HepG2 (cell line): ENCODE data around the gene ATP5F1E. TPM values are rescaled to one million over a fixed set of nuclear protein-coding genes. Genes with fewer than 3 reads are reported as not detected.

Source experiments
- ATF1 ChIP-seq: IDR thresholded peaks from 2 replicates; pipeline ENCODE4 v1.6.1; 2016; ENCODE audit warnings: mild to moderate bottlenecking, control low read depth
- BRD4 ChIP-seq: sonication (generic); formaldehyde crosslinking; IDR thresholded peaks from 2 replicates; pipeline ENCODE4 v1.4.0; 2020; ENCODE audit warnings: missing genetic modification reagents
- CCAR2 ChIP-seq: fragments of 200-400 bp; formaldehyde crosslinking; optimal IDR thresholded peaks from 2 replicates; pipeline ENCODE3; 2018; ENCODE audit warnings: low read depth, mild to moderate bottlenecking, low read length, moderate library complexity
- CEBPB ChIP-seq: IDR thresholded peaks from 2 replicates; pipeline ENCODE4 v1.6.1; 2011; ENCODE audit warnings: low read depth, low read length, improper control_type of control experiment, borderline replicate concordance
- FIP1L1 ChIP-seq: fragments of 200-400 bp; formaldehyde crosslinking; IDR thresholded peaks from 2 replicates; pipeline ENCODE4 v1.6.1; 2018; ENCODE audit warnings: low read depth, mild to moderate bottlenecking, low read length, moderate library complexity, borderline replicate concordance; ENCODE audit not compliant: insufficient read depth
- FOXP1 ChIP-seq, 2 experiments: fragments of 450-650 bp in 1 of 2; IDR thresholded peaks; 2 replicates each; pipeline ENCODE4 v1.6.1; 2017 to 2018; ENCODE audit warnings: antibody characterized with exemption in 1 of 2
- GABPB1 ChIP-seq: IDR thresholded peaks from 2 replicates; pipeline ENCODE4 v1.6.1; 2016; ENCODE audit warnings: mild to moderate bottlenecking, missing genetic modification reagents, moderate library complexity, missing compliant biosample characterization
- HOXA9 ChIP-seq: sonication (generic); formaldehyde crosslinking; IDR thresholded peaks from 2 replicates; pipeline ENCODE4 v1.8.1; 2022; ENCODE audit warnings: missing genetic modification reagents, mild to moderate bottlenecking, moderate library complexity, borderline replicate concordance
- IRX3 ChIP-seq: sonication (generic); formaldehyde crosslinking; IDR thresholded peaks from 2 replicates; pipeline ENCODE4 v1.8.1; 2023; ENCODE audit warnings: mild to moderate bottlenecking, low read depth, missing genetic modification reagents, borderline replicate concordance
- KDM6A ChIP-seq: IDR thresholded peaks from 2 replicates; pipeline ENCODE4 v1.6.1; 2016; ENCODE audit warnings: low read depth
- KLF11 ChIP-seq: IDR thresholded peaks from 2 replicates; pipeline ENCODE4 v1.6.1; 2016; ENCODE audit warnings: missing compliant biosample characterization
- MTA1 ChIP-seq: sonication (generic); formaldehyde crosslinking; IDR thresholded peaks from 2 replicates; pipeline ENCODE4 v1.4.0; 2020; ENCODE audit warnings: missing genetic modification reagents, mild to moderate bottlenecking, borderline replicate concordance
- NFKBIZ ChIP-seq: IDR thresholded peaks from 2 replicates; pipeline ENCODE4 v1.6.1; 2018; ENCODE audit warnings: missing genetic modification reagents, missing compliant biosample characterization
- NFRKB ChIP-seq: fragments of 450-650 bp; IDR thresholded peaks from 2 replicates; pipeline ENCODE4 v1.6.1; 2017
- NR2C2 ChIP-seq: sonication (generic); formaldehyde crosslinking; IDR thresholded peaks from 2 replicates; pipeline ENCODE4 v1.4.0; 2020; ENCODE audit warnings: missing genetic modification reagents, mild to moderate bottlenecking, moderate library complexity, borderline replicate concordance
- SAFB2 ChIP-seq: sonication (generic); formaldehyde crosslinking; IDR thresholded peaks from 2 replicates; pipeline ENCODE4 v1.5.1; 2020; ENCODE audit warnings: missing genetic modification reagents, low read depth, mild to moderate bottlenecking, borderline replicate concordance
- SRF ChIP-seq: IDR thresholded peaks from 2 replicates; pipeline ENCODE4 v1.6.1; 2011; ENCODE audit warnings: mild to moderate bottlenecking, low read depth, low read length, moderate library complexity
- STAT5B ChIP-seq: sonication (generic); formaldehyde crosslinking; IDR thresholded peaks from 2 replicates; pipeline ENCODE4 v1.4.0; 2020; ENCODE audit warnings: missing genetic modification reagents
- ZKSCAN5 ChIP-seq: sonication (generic); formaldehyde crosslinking; IDR thresholded peaks from 2 replicates; pipeline ENCODE4 v1.5.1; 2020; ENCODE audit warnings: mild to moderate bottlenecking, missing genetic modification reagents
- ZNF253 ChIP-seq: sonication (generic); formaldehyde crosslinking; IDR thresholded peaks from 2 replicates; pipeline ENCODE4 v1.8.0; 2022; ENCODE audit warnings: mild to moderate bottlenecking, missing genetic modification reagents, borderline replicate concordance
- ZNF282 ChIP-seq: fragments of 450-650 bp; IDR thresholded peaks from 2 replicates; pipeline ENCODE4 v1.6.1; 2018; ENCODE audit not compliant: partially characterized antibody
- ZNF530 ChIP-seq: sonication (generic); formaldehyde crosslinking; IDR thresholded peaks from 2 replicates; pipeline ENCODE4 v1.5.0; 2020; ENCODE audit warnings: low read depth, mild to moderate bottlenecking, missing genetic modification reagents
- ZNF652 ChIP-seq: IDR thresholded peaks from 2 replicates; pipeline ENCODE4 v1.6.1; 2016; ENCODE audit warnings: low read depth, borderline replicate concordance
- ZNF761 ChIP-seq: sonication (generic); formaldehyde crosslinking; conservative IDR thresholded peaks from 2 replicates; pipeline ENCODE4 v1.4.0; 2020; ENCODE audit warnings: mild to moderate bottlenecking, missing genetic modification reagents
- ZSCAN20 ChIP-seq: sonication (generic); formaldehyde crosslinking; IDR thresholded peaks from 2 replicates; pipeline ENCODE4 v1.4.0; 2020; ENCODE audit warnings: missing genetic modification reagents, mild to moderate bottlenecking, borderline replicate concordance
- polyA plus RNA-seq, 8 experiments: library from polyadenylated mRNA; depleted of rRNA in 3 of 8; stranded (reverse) in 7 of 8; unstranded in 1 of 8; fragments of >200 nt; fragmentation: Illumina TruSeq in 4 of 8; extraction: Trizol in 4 of 8; gene quantifications; 2 replicates each; pipeline versions ENCODE4 v1.2.1 to v1.2.3, GENCODE V29; 2011 to 2016; ENCODE audit warnings: low read depth in 4 of 8, missing spikeins in 1 of 8, mixed read lengths in 1 of 8; ENCODE audit not compliant: insufficient read depth in 1 of 8
- total RNA-seq, 5 experiments: library from RNA; depleted of rRNA; stranded (reverse); fragments of >200 nt; fragmentation: Illumina TruSeq; extraction: Trizol; gene quantifications; 2 replicates each; pipeline ENCODE4 v1.2.3, GENCODE V29; 2016; ENCODE audit warnings: low read depth in 1 of 5
- TF ChIP-seq, protein P1 (sequence below): IDR thresholded peaks from 2 replicates; pipeline ENCODE4 v1.6.1; 2016; ENCODE audit warnings: low read depth, borderline replicate concordance
- TF ChIP-seq, protein P2 (sequence below): sonication (generic); formaldehyde crosslinking; IDR thresholded peaks from 2 replicates; pipeline ENCODE4 v1.4.0; 2020; ENCODE audit warnings: missing genetic modification reagents
- TF ChIP-seq, protein P3 (sequence below): sonication (generic); formaldehyde crosslinking; IDR thresholded peaks from 2 replicates; pipeline ENCODE4 v1.5.1; 2020; ENCODE audit warnings: mild to moderate bottlenecking, moderate library complexity, missing genetic modification reagents
- TF ChIP-seq, protein P4 (sequence below): sonication (generic); formaldehyde crosslinking; IDR thresholded peaks from 2 replicates; pipeline ENCODE4 v1.4.0; 2020; ENCODE audit warnings: missing genetic modification reagents

Gene ATP5F1E
- total and polyA plus RNA-seq, 2 of the 13 experiments (the other 11 are each of a cell fraction or from before 2014, with no cell fraction given): 121 to 134 TPM

DNA sequence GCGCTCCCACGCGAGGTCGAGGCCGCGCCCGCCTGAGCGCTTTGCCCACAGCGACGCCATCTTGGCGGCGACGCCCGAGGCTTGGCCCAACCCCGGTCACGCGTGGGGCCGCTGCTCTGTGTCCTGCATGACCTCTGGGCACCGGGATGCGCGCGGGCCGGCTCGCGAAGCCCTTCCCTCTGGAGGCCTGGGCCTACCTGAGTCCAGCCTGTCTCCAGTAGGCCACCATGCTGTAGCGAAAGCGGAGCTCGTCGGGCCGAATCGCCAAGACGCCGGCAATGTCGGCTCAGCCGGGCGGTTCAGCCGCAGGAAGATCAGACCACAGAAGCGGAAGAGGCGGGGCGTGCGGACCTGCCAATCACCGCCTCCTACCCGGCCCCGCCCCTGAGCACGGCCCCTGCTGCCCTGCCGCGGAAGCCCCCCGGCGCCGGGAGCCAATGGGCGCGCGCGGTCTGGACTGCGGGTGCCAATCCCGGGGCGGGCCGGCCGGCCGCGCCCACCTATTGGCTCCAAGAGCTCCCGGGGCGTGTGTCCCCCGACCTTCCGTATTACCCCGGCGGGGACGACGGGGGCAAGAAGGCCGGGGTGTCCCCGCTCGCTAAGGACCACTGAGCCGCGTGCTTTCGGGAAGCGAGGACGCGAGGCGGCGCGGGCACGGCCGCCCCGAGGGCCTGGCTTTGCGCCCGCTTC is at the start of gene ATP5F1E (continued):
- TF ChIP-seq NFKBIZ (CRISPR knock-in tag) (peak; percentile 84; the same call in 1 of the 2 replicates), NFRKB (no peak), MTA1 (CRISPR knock-in tag) (peak; percentile 89; the same call in 1 of the 2 replicates), FOXP1 (IDR thresholded peaks at IDR 0.05) (no peak), FOXP1 (CRISPR knock-in tag; IDR thresholded peaks at IDR 0.05) (no peak; the same call in 1 of the 2 replicates), CCAR2 (no peak), NR2C2 (CRISPR knock-in tag) (peak; percentile 85), ZNF282 (no peak), GABPB1 (CRISPR knock-in tag) (peak; percentile 97), ZNF652 (CRISPR knock-in tag) (peak; percentile 4; the same call in 1 of the 2 replicates), HOXA9 (CRISPR knock-in tag) (peak; percentile 84; the same call in 1 of the 2 replicates), ZNF530 (peak; percentile 83), SAFB2 (CRISPR knock-in tag) (peak; percentile 93; the same call in 1 of the 2 replicates), FIP1L1 (no peak), STAT5B (peak; percentile 69), ZNF761 (CRISPR knock-in tag) (peak; percentile 89; the same call in 1 of the 2 replicates), KLF11 (CRISPR knock-in tag) (peak; percentile 77; the same call in 1 of the 2 replicates), ZNF253 (CRISPR knock-in tag) (peak; percentile 86), CEBPB (no peak), KDM6A (no peak), SRF (no peak), ZKSCAN5 (CRISPR knock-in tag) (0 out of 2 replicates have a peak, but pooled peaks have one; percentile 27), ZSCAN20 (CRISPR knock-in tag) (peak; percentile 94), BRD4 (peak; percentile 97), ATF1 (CRISPR knock-in tag) (no peak), IRX3 (CRISPR knock-in tag) (peak; percentile 93)
- TF ChIP-seq, protein P1, sequence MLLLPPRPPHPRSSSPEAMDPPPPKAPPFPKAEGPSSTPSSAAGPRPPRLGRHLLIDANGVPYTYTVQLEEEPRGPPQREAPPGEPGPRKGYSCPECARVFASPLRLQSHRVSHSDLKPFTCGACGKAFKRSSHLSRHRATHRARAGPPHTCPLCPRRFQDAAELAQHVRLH (CRISPR knock-in tag): peak; percentile 89
- TF ChIP-seq, protein P2, sequence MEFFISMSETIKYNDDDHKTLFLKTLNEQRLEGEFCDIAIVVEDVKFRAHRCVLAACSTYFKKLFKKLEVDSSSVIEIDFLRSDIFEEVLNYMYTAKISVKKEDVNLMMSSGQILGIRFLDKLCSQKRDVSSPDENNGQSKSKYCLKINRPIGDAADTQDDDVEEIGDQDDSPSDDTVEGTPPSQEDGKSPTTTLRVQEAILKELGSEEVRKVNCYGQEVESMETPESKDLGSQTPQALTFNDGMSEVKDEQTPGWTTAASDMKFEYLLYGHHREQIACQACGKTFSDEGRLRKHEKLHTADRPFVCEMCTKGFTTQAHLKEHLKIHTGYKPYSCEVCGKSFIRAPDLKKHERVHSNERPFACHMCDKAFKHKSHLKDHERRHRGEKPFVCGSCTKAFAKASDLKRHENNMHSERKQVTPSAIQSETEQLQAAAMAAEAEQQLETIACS: peak; percentile 50; the same call in 1 of the 2 replicates
- TF ChIP-seq, protein P3, sequence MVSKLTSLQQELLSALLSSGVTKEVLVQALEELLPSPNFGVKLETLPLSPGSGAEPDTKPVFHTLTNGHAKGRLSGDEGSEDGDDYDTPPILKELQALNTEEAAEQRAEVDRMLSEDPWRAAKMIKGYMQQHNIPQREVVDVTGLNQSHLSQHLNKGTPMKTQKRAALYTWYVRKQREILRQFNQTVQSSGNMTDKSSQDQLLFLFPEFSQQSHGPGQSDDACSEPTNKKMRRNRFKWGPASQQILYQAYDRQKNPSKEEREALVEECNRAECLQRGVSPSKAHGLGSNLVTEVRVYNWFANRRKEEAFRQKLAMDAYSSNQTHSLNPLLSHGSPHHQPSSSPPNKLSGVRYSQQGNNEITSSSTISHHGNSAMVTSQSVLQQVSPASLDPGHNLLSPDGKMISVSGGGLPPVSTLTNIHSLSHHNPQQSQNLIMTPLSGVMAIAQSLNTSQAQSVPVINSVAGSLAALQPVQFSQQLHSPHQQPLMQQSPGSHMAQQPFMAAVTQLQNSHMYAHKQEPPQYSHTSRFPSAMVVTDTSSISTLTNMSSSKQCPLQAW: peak; percentile 83
- TF ChIP-seq, protein P4, sequence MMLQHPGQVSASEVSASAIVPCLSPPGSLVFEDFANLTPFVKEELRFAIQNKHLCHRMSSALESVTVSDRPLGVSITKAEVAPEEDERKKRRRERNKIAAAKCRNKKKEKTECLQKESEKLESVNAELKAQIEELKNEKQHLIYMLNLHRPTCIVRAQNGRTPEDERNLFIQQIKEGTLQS (CRISPR knock-in tag): peak; percentile 71
